ENCODE results near the gene INS.
A peak's percentile ranks its signal among the peaks of the same experiment; 100 is the strongest.
"Not testable (repeated sequence)": the region's sequence is repeated elsewhere in the genome, so short reads cannot be mapped to it uniquely, and the experiment has no call there.

Gene INS

GRCh38 chr11:2198621-2199365, 37.8 kb upstream of the INS start:
- no peak for DNase-seq (ENCODE audit: low spot score)

- DNase-seq (ENCODE audit: low spot score): no peak
Measured at GRCh38 chr11:2197771-2198520, 36.9 kb upstream of the INS start.

GRCh38 chr11:2196970-2197770, 36.2 kb upstream of the INS start:
- DNase-seq (ENCODE audit: low spot score): peak; percentile 87

- DNase-seq (ENCODE audit: low spot score): no peak
Measured at GRCh38 chr11:2195756-2196088, 34.7 kb upstream of the INS start.

GRCh38 chr11:2194877-2195755, 34.1 kb upstream of the INS start:
- DNase-seq (ENCODE audit: low spot score): no peak

GRCh38 chr11:2193888-2194595, 33.0 kb upstream of the INS start:
- not testable (repeated sequence) for DNase-seq (ENCODE audit: low spot score)

- no peak for DNase-seq (ENCODE audit: low spot score)
Measured at GRCh38 chr11:2193099-2193887, 32.3 kb upstream of the INS start.

- DNase-seq (ENCODE audit: low spot score): no peak
Measured at GRCh38 chr11:2192435-2192834, 31.4 kb upstream of the INS start.

GRCh38 chr11:2191883-2192282, 30.9 kb upstream of the INS start:
- DNase-seq (ENCODE audit: low spot score): no peak

- DNase-seq (ENCODE audit: low spot score): no peak
Measured at GRCh38 chr11:2190657-2191471, 29.9 kb upstream of the INS start.

- no peak for DNase-seq (ENCODE audit: low spot score)
Measured at GRCh38 chr11:2189938-2190656, 29.1 kb upstream of the INS start.

- DNase-seq (ENCODE audit: low spot score): no peak
Measured at GRCh38 chr11:2188745-2189144, 27.7 kb upstream of the INS start.

GRCh38 chr11:2187280-2187707, 26.3 kb upstream of the INS start:
- DNase-seq (ENCODE audit: low spot score): no peak

- no peak for DNase-seq (ENCODE audit: low spot score)
Measured at GRCh38 chr11:2186669-2187279, 25.8 kb upstream of the INS start.

GRCh38 chr11:2185324-2186085, 24.5 kb upstream of the INS start:
- no peak for DNase-seq (ENCODE audit: low spot score)

GRCh38 chr11:2182692-2183474, 21.9 kb upstream of the INS start:
- DNase-seq (ENCODE audit: low spot score): no peak

- no peak for DNase-seq (ENCODE audit: low spot score)
Measured at GRCh38 chr11:2182075-2182474, 21.1 kb upstream of the INS start.
